ENCODE measurements around the gene ARL15.
"Not testable (repeated sequence)": the region's sequence is repeated elsewhere in the genome, so short reads cannot be mapped to it uniquely, and the experiment has no call there.

The ARL15 gene

GRCh38 chr5:53879708-53880323 lies 430.6 kb downstream of the ARL15 start:
- no peak for DNase-seq

- DNase-seq = no peak
Measured at GRCh38 chr5:53878015-53878414, 432.4 kb downstream of the ARL15 start.

GRCh38 chr5:53877243-53877642 lies 433.1 kb downstream of the ARL15 start:
- no peak for DNase-seq

GRCh38 chr5:53874409-53874808 lies 436.0 kb downstream of the ARL15 start:
- no peak for DNase-seq

GRCh38 chr5:53873235-53873634 lies 437.1 kb downstream of the ARL15 start:
- DNase-seq = no peak

GRCh38 chr5:53871775-53872174 lies 438.6 kb downstream of the ARL15 start:
- DNase-seq = no peak

GRCh38 chr5:53871050-53871449 lies 439.3 kb downstream of the ARL15 start:
- no peak for DNase-seq

GRCh38 chr5:53858700-53859456 lies 451.5 kb downstream of the ARL15 start:
- no peak for DNase-seq

- DNase-seq = no peak
Measured at GRCh38 chr5:53856506-53856905, 453.9 kb downstream of the ARL15 start.

GRCh38 chr5:53836851-53837430 lies 473.4 kb downstream of the ARL15 start:
- not testable (repeated sequence) for DNase-seq

GRCh38 chr5:53834500-53834899 lies 475.9 kb downstream of the ARL15 start:
- no peak for DNase-seq
